Panc1 (cell line): ENCODE data around the gene FADS2. TPM values are rescaled to one million over a fixed set of nuclear protein-coding genes. Genes with fewer than 3 reads are reported as not detected.

ENCODE experiments used
- ATAC-seq: fragments of 200-7000 bp; cut with Tn5 transposase; 2 replicates; pipeline ENCODE4 v1.9.1; 2020; ENCODE audit warnings: mild to moderate bottlenecking, moderate library complexity
- BruUV-seq: library from RNA; stranded (reverse); fragments of 400-500 nt; replicated peaks from 2 replicates; lab custom pipeline; 2021; lab: Mats Ljungman, UMichigan
- CTCF ChIA-PET: fragments of 300-600 bp; sonication (Branson Sonifier 250); formaldehyde crosslinking; loops from one replicate; lab custom pipeline; 2022; ENCODE audit warnings: antibody characterized with exemption; lab: Charles Lee
- POLR2A ChIA-PET: fragments of 300-600 bp; sonication (Branson Sonifier 250); formaldehyde crosslinking; loops from one replicate; lab custom pipeline; 2022; ENCODE audit warnings: antibody characterized with exemption; lab: Charles Lee
- DNase-seq: peaks from one replicate; pipeline ENCODE4 v3.0.0-alpha.2; 2010; ENCODE audit warnings: low read depth, low spot score
- H3K27ac ChIP-seq: 2 replicates; pipeline ENCODE4 v1.5.1; 2011; ENCODE audit warnings: mild to moderate bottlenecking, low read length, inconsistent platforms
- H3K27me3 ChIP-seq: fragments of 200-500 bp; sonication (Bioruptor generic); 2 replicates; pipeline ENCODE4 v1.6.0; 2014; ENCODE audit warnings: low read length, inconsistent platforms; ENCODE audit not compliant: control insufficient read depth, insufficient read depth
- H3K36me3 ChIP-seq: fragments of 200-500 bp; sonication (Bioruptor generic); 2 replicates; pipeline ENCODE4 v1.5.1; 2014; ENCODE audit warnings: inconsistent platforms, mild to moderate bottlenecking, low read length, moderate library complexity; ENCODE audit not compliant: control insufficient read depth, insufficient read depth
- H3K4me1 ChIP-seq: 2 replicates; pipeline ENCODE4 v1.5.1; 2011; ENCODE audit warnings: inconsistent platforms, mild to moderate bottlenecking, low read length, moderate library complexity; ENCODE audit not compliant: control insufficient read depth, insufficient read depth
- H3K4me3 ChIP-seq, 2 experiments: 2 replicates each; pipeline ENCODE4 v1.5.1; 2011 to 2012; ENCODE audit warnings: low read depth in 2 of 2, low read length in 2 of 2, mild to moderate bottlenecking in 2 of 2, inconsistent platforms in 1 of 2, moderate library complexity in 1 of 2
- H3K9me3 ChIP-seq: fragments of 200-500 bp; sonication (Bioruptor generic); 2 replicates; pipeline ENCODE4 v1.5.1; 2014; ENCODE audit warnings: low read depth, mild to moderate bottlenecking, inconsistent platforms, low read length, moderate library complexity; ENCODE audit not compliant: control insufficient read depth, insufficient read depth
- CTCF ChIP-seq: fragments of 450-650 bp; IDR thresholded peaks from 2 replicates; pipeline ENCODE4 v1.5.1; 2017; ENCODE audit warnings: mild to moderate bottlenecking
- POLR2AphosphoS5 ChIP-seq: IDR thresholded peaks from 2 replicates; pipeline ENCODE4 v1.6.1; 2012; ENCODE audit warnings: mild to moderate bottlenecking, low read depth, low read length, moderate library complexity
- REST ChIP-seq, 2 experiments: IDR thresholded peaks; 2 replicates each; pipeline ENCODE4 v1.6.1; 2011 to 2012; ENCODE audit warnings: low read depth in 2 of 2, control low read depth in 1 of 2, low read length in 1 of 2, mild to moderate bottlenecking in 1 of 2, moderate library complexity in 1 of 2; ENCODE audit not compliant: insufficient read depth in 1 of 2
- SIN3A ChIP-seq: IDR thresholded peaks from 2 replicates; pipeline ENCODE4 v1.6.1; 2012; ENCODE audit warnings: low read depth, mild to moderate bottlenecking, low read length, moderate library complexity, borderline replicate concordance; ENCODE audit not compliant: insufficient read depth
- TCF7L2 ChIP-seq: IDR thresholded peaks from 2 replicates; pipeline ENCODE4 v1.6.1; 2011; ENCODE audit warnings: mild to moderate bottlenecking, low read depth, low read length, inconsistent platforms
- in situ Hi-C: cut with HindIII; loops from 2 replicates; pipeline ENCODE4 v1.10.0; 2016; ENCODE audit warnings: low sequenced_read_pairs, low pct_unique_long_range_greater_than_20kb
- intact Hi-C: fragments of 100-400 bp; cut with micrococcal nuclease; formaldehyde crosslinking; loops from one replicate; pipeline ENCODE4 v1.10.0; 2022; ENCODE audit not compliant: unreplicated experiment
- total RNA-seq: library from RNA; stranded (reverse); gene quantifications from one replicate; pipeline ENCODE4 v1.2.1, GENCODE V29; 2021; ENCODE audit not compliant: unreplicated experiment

Gene FADS2
- total RNA-seq, 1 experiment from 2014 or later, result 679 TPM

- intact Hi-C loops, result no loop called here
- Histone ChIP-seq H3K4me3 (no peak overlapping the region), H3K4me1 (no peaks in the 10 kb centered on the region), H3K36me3 (peaks cover 13% of the 10 kb centered on the region), H3K9me3 (no peaks in the 10 kb centered on the region), H3K27me3 (no peaks in the 10 kb centered on the region), H3K27ac (no peak overlapping the region)
- in situ Hi-C loops, result no loop called here
- TF ChIP-seq TCF7L2 (no peak), POLR2AphosphoS5 (no peak), REST (IDR thresholded peaks at IDR 0.05; ENCODE audit: insufficient read depth in 1 of 2, low read depth in 2 of 2, low read length in 1 of 2) (no peak), SIN3A (no peak), CTCF (no peak)
- BruUV-seq, result no TSS peak
- CTCF ChIA-PET, result interaction anchor here (1.4 kb wide), 1 partner anchor 8 kb away, joined by 8 read pairs; no protein-coding TSS in a partner anchor
- DNase-seq (no peak), ATAC-seq (no peak)
- POLR2A ChIA-PET, result no interaction called here
Observed at GRCh38 chr11:61805146-61805545, 23.0 kb upstream of the FADS2 start.

- no peak for TF ChIP-seq TCF7L2
- no peak for TF ChIP-seq SIN3A
- no peak for TF ChIP-seq REST (IDR thresholded peaks at IDR 0.05; ENCODE audit: insufficient read depth in 1 of 2, low read depth in 2 of 2, low read length in 1 of 2)
- TF ChIP-seq CTCF, result no peak
- no peak for TF ChIP-seq POLR2AphosphoS5
- H3K4me1 ChIP-seq, result no peaks in the 10 kb centered on the region
- no TSS peak for BruUV-seq
- CTCF ChIA-PET, result no interaction called here
- peaks cover 10% of the 10 kb centered on the region for H3K36me3 ChIP-seq
- intact Hi-C loops, result no loop called here
- no peak overlapping the region for H3K4me3 ChIP-seq
- POLR2A ChIA-PET, result no interaction called here
- no peaks in the 10 kb centered on the region for H3K9me3 ChIP-seq
- H3K27ac ChIP-seq, result no peak overlapping the region
- no peaks in the 10 kb centered on the region for H3K27me3 ChIP-seq
- in situ Hi-C loops, result no loop called here
- ATAC-seq (no peak), DNase-seq (no peak)
Observed at GRCh38 chr11:61806785-61807184, 21.3 kb upstream of the FADS2 start.
